ENCODE results near the gene PPP1R1C.
"Not testable (repeated sequence)": the region's sequence is repeated elsewhere in the genome, so short reads cannot be mapped to it uniquely, and the experiment has no call there.

PPP1R1C gene, protein sequence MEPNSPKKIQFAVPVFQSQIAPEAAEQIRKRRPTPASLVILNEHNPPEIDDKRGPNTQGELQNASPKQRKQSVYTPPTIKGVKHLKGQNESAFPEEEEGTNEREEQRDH

DNA sequence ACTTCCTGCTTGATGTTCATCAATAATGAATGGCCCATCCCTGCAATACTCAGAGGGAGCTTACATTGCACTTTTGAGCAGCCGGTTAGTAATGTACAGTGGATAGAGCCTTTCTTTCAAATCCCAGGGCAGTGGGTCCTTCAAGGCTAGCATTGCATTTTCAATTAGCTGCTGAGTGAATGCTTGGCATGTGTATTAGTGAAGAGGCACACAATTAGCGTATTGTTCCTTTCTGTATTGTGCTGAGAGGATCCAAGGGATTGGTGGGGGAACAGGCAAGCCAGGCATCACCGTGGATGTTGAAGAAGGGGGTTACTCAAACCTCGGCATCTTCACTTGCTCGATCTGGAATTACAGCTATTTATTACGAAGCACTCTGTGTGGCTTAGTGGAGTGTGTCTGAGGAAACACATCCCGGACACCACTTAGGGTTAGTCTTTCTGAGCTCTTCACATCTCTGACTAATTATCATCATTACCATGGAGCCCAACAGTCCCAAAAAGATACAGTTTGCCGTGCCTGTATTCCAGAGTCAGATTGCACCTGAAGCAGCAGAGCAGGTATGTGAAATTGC lies at the start of gene PPP1R1C:
Gene PPP1R1C (plus strand): TSS at position 222 of the 574 bp plus-strand sequence. CDS start 258 bp downstream, at position 480.
- DNase-seq = no peak

DNA sequence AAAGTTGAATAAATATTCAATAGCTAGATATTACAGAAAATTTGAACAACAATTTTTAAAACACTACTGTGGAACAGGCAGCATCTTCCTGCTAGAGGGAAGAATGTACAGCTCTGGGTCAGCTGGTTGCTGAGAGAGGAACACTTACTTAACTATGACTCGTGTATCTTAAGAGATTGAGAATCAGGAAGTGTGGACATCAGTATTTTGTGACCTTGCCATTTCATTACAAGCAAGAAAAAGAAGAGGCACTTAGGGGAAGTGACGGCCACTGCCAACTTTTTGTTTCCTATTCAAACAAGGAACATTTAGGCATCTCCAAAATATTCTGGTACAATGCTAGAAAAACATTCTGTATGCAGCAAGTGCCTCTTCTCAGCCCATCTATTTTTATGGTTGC lies 48.2 kb upstream of the PPP1R1C start:
- no peak for DNase-seq

DNA sequence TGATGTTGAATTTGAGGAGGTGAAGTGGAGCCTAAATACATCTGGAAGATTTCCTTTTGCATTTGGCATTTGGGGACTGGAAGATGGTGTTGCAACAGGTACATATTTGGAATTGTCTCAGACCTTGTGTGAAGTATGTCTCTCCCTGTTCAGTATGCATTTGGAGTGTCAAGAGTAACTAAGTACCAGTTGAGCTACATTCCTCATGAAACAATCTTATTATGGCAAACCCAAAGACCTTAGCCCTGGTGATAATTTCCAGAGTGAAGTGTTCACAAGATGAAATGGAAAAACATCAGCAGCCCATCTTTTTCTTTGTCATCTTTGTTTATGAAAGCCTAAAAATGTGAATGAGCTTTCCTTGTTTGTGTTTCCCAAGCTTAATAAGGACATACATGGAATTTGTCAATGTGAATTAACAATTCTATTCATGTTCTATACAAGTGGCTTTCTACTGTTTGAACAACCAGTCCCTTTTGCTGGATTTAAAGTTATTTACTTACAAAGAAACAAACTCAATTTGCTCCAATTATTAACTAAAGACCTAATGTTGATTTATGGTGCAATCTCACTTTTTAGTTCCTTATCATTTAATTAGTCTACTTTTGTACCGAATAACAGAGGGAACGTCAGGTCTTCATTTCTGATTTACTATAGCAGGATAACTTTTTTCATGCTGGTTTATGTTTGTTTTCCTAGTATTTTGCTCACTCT lies 42.1 kb upstream of the PPP1R1C start:
- no peak for DNase-seq

DNA sequence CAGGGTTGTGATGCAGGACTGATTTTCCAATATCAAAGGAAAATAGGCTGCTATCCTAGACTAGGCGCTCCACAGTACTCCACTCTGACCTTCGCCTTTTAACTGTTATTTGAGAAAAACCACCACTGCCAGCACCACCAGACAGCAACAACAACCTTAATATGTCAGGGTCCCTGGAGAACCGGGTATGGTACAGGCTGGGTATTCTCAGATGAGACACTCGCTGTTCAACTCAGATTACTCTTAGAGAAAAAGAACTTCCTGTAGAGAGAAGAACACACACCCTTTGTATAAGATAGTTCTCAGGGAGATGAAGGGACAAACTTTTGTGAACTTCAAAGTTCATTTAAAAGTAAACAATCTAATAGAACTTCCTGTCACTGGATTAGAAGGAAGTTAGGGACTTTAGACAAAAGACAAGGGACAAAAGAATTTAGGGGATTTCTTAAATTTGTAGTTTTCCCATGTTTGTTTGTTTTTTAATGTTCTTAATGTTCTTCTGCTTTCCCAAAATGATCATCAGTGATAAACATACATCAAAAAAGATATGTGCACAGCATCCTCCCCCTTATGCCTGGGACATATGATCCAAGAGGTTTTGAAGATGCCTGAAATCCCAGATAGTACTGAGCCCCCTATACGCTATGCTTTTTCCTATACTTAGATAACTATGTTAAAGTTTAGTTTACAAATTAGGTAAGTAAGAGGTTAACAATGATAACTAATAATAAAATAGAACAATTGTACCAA lies 41.3 kb upstream of the PPP1R1C start:
- DNase-seq = no peak

DNA sequence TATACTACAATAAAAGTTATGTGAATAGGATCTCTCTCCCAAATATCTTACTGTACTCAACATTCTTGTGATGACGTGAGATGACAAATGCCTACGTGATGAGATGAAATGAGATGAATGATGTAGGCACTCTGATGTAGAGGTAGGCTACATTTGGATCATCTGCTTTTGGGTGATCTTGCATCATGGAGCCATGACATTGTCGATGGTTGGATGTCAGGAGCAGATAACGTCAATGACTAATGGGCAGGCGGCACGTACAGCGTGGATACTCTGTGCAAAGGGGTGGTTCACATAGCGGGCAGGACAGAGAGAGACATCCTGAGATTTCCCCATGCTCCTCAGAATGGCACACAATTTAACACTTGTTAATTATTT lies 40.8 kb upstream of the PPP1R1C start:
- no peak for DNase-seq

DNA sequence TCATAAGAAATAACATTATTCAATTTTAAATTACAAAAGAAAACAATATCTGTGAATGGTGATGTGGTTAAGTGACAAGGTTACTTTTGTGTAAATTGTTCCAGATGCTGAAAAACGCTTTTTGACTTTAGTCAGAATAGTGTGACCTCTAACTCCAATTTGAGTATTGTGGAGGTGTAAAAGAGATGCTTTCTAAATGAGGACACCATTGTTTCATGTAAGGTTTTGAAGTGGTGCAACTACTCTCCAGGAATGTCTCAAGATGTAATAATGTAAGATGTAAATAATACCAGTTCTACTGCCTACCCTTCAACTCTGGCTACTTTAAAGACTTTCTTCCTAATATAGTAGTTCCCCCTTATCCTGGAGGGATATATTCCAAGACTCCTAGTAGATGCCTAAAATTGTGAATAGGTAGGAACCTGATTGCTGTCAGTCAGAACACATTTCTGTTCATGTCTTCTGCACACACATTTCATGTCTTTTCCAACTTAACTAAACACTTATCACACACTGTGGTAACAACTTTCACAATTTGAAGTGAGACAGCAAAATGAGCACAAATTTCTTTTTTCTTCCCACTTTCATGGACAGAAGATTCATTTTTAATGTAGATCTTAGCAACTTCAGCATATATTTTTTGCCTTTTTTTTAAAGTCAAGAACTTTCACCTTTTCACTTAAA lies 39.1 kb upstream of the PPP1R1C start:
- DNase-seq = no peak

DNA sequence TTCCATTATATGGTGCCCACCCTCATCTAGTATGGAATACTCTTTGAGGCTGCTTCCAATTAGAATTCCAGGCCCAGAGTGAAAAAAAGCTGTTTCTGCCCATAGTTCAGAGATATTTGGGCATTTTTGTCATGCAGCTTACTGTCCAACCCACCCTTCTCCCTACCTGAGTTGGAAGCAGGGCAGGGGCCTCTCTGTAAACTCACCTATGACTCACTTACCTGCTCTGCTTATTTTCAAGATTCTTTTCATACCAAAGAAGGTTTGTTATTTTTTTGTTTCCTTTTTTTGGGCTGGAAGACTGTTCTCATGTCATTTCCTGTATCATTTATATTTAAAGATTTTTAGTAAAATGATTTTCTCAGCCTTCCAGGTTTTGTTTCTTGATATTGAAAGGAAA lies 38.4 kb upstream of the PPP1R1C start:
- no peak for DNase-seq

DNA sequence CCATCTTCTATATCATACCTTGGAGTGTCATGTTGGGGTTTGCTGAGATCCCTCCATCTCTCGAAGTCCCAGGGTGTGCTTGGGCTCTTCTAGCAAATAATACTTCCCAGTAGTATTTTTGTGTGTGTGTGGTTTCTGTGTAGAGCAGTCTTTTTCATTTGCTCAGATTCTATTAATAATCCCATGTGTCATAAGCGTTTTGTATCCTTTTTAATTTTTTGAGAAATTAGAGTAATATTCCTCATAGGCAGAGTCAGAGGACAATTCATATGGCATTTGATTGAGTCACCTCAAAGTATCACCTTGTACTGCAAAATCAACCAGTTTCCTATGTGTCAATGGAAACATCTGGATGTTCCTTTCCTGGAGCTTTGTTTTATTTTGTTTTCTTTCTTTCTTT lies 37.4 kb upstream of the PPP1R1C start:
- DNase-seq = no peak

DNA sequence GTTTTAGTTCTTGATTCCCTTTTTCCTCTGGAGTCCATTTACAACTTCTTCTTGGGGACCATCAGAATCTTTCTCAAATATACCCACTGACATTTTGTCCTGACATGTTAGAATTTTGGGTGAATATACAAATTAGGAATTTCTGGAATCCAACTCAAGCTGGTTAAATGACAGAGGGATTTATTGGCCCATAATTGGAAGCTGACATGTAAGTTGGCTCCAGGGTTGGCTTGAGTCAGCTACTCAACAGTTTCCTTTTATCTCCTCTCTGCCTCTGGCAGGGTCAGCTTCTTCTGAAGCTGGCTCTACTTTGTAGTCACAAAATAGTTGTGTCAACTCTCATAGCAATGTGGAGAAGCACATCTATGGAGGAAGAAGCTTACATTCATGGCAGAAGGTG lies 36.6 kb upstream of the PPP1R1C start:
- DNase-seq = no peak

DNA sequence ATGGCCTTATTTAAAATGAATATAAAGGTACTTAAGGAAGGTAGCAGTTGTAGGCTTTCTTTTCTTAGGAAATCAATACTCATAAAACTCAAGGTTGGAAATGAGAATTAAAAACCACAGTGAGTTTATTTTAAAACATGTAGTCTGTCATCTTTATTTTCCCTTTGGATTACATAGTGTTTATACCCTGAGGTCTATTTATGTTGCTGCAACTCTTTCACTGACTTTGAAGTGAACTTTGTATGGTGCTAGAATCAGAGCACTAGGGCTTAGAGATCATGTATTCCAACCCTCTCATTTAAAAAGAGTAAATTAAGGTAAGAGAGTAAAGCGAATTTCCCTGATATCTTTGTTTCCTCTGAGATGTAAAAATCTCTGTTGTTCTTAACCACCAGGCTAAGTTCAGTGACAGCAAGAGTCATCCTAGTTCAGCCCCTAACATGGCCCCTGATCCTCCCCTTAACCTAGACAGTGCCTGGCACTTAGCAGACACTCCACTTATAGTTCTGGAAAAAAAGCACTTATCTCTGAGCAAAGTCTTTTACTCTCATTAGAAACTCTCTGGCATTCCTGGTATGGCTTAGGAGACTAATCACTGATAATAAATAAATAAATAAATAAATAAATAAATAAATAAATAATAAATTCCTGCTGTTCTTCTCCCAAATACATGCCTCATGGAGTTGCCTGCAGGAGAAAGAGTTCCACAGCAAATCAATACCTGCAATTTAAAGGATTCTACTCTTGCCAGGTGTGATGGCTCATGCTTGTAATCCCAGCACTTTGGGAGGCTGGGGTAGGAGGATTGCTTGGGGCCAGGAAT lies 33.0 kb upstream of the PPP1R1C start:
- DNase-seq = no peak

DNA sequence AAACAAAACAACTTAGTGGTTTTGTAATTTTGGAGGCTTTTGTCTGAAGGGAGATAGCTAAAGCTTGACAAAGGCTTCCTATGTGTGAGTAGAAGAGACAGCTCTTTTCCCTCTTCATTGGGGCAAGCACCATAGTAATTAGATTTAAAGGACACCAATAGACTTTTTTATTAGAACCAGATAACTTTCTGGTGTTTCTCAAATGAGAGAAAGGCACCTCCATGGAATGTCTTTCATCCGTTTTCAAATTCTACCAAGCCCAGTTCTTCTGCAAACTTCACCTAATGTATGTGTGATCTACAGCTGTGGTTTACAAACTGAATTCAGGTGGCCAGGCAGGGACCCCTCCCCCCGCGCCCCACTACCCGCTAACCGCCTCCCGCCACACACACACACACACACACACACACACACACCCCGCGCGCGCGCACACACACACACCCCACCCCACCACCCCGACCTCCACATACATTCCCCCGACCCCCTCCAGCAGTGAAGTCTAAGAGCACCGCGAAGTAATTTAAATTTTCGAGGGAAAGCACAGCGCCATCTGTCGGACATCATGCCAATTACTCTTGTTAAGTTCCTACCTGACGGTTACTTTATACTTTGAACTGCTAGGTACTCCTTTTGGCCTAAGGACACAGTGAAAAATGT lies 31.6 kb upstream of the PPP1R1C start:
- DNase-seq = no peak

DNA sequence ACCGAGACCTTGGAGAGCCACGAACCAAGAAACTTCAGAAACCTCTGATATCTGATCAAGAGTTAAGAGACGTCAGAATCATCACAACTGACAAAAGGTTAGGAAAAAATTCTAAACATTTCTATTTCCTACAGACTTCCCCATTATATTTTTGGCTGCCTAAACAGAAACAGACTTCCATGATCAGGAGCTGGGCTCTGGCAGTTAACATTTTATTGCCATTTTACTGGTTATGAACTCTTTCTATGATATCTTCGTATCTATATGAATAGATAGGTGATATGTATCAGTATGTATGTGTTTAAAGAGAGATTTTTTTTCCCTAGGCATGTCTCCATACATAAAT lies 31.1 kb upstream of the PPP1R1C start:
- no peak for DNase-seq

DNA sequence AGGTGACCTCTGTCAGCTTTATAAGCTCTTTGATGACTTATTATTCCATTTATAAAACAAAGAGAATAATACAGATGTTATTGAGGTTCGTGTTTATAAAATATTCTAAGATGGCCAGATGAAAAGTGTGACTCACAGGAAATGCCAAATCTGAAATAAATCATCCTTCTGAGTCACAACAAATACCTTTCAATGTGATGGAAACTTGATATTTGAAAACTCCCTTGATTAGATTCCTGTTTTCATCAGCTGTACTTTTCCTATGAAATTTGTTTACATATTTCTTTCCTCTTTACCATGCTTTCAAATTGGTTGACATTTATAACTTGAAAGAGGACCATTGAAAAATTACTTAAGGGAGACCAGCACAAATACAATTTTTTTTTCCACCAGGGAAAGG lies 30.6 kb upstream of the PPP1R1C start:
- DNase-seq = no peak

DNA sequence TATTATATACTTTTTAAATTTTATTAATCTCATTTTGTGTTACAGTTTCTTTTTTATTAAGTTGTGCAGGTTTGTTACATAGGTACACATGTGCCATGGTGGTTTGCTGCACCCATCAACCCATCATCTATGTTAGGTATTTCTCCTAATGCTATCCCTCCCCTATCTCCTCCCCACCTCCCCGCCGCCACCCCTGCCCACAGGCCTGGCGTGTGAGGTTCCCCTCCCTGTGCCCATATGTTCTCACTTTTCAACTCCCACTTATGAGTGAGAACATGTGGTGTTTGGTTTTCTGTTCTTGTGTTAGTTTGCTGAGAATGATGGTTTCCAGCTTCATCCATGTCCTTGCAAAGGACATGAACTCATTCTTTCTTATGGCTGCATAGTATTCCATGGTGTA lies 29.8 kb upstream of the PPP1R1C start:
- not testable (repeated sequence) for DNase-seq

DNA sequence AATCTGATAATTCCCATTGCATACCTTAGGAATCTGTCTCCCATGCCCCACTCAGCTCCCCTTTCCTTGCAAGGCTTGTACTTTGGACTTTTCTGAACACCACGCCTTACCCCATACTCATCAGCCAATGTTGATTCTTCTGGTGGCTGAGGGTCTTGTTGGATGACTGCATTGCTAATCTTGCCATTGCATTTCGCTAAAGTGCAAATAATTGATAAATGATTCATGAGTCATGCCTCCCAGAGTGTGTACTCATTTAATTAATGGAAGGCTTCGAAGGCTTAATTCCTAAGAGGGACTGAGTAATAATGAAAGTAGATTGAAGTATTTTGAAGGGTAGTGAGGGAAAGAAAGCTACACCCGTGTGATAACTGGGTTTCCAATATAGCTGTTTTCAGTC lies 28.0 kb upstream of the PPP1R1C start:
- DNase-seq = no peak

DNA sequence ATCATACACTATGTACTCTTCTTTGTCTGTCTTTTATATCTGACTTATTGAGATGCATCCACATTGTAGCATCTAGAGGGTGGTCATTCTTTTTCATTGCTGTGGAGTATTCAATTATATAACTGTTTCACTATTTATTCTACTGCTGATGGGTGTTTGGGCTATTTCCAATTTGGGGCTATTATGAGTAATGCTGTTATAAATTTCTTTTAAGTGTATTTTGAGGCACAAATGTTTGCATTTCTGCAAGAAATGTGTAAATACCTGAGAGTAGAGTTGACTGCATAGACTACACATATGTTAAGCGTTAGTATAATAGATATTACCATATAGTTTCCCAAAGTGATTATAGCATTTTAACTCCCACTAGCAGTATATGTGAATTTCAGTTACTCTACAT lies 26.9 kb upstream of the PPP1R1C start:
- no peak for DNase-seq

DNA sequence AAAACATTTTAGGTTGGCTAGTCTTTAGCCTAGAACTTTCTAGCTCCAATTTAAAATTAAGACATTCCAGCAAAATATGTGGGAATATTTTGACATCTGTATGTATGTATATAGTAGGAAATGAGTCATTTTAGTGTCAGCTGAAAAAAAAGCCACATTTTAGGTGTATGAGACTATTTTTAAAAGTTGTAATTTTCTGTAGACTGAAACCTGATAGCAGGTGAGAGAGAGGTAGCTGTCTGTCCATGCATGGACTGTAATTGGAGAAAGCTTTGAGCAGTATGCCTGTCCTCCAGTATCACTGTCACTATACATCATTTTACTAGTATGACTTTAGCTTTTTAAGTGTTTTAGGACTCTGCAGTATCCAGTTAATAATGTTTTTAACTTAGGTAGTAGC lies 26.1 kb upstream of the PPP1R1C start:
- DNase-seq = no peak

DNA sequence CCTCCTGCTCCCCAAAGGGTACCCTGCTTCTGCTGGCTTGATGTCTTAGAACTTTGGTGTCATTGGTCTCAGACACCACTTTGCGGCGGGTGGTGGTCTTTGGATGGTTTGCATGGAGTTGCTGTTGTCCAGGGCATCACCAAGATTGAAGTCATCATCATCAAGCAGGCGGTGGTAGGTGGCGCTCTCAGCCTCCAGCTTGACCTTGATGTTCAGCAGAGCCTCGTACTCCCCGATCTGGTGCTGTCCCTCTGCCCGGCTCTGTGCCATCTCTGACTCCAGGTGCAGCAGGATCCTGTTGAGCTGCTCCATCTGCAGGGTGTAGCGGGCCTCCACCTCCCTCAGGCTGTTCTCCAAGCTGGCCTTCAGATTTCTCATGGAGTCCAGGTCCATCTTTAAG lies 24.5 kb upstream of the PPP1R1C start:
- not testable (repeated sequence) for DNase-seq

DNA sequence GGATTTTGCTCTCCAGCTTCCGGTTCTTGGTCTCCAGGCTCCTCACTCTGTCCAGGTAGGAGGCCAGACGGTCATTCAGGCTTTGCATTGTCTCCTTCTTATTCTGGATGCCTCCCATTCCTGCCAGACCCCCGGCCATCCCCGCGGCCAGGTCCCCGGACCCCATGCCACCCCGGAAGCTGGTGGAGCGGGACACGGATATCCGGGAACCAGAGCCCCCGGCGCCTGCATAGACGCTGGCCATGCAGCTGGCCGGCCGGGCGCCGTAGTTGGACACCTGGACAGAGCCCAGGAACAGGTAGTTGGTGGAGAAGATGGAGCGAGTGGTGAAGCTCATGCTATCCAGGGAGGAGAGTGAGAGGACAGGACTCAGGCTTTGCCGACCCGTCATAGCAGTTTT lies 23.5 kb upstream of the PPP1R1C start:
- DNase-seq = no peak

DNA sequence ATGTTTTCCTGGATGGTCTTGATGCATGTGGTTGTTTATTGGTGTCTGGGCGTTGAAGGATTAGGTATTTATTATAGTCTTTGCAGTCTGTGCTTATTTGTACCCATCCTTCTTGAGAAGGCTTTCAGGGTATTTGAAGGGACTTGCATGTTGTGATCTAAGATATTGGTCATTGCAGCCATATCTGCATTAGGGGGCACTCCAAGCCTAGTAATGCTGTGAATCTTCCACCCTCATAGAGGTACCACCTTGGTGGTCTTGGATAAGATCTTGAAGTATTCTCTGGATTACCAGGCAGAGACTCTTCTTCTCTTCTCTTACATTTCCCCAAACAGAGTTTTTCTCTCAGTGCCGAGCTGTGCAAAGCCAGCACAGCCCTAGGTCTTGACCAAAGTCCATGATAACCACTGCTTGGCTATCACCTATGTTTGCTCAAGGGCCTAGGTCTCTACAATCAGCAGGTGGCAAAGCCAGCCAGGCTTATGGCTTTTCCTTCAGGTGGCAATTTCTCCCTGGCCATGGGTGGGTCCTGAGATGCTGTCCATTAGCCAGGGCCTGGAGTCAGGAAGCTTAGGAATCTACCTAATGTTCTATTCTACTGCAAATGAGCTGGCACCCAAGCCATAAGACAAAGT lies 15.4 kb upstream of the PPP1R1C start:
- DNase-seq = no peak

DNA sequence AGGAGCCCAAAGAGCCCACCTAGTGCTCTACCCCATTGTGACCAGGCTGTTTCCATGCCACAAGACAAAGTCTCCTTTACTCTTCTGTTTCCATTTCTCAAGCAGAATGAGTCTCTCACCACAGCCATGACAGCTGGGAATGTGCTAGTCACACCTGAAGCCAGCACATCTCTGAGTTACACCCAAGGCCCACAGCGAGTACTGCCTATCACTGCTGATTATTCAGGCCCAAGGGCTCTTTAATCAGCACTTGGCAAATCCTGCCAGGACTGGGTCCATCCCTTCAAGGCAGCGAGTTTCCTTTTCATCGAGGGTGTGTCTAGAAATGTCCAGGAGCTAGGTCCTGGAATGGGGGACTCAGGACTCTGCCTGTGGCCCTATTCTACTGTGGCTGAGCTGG lies 14.6 kb upstream of the PPP1R1C start:
- DNase-seq = no peak
